ENCODE measurements around the gene CACNA2D2. TPM values are rescaled to one million over a fixed set of nuclear protein-coding genes. Genes with fewer than 3 reads are reported as not detected.

The CACNA2D2 gene
- total and polyA plus RNA-seq, 5 donors from 2014 or later, result 0.24 to 1.2 (median 0.29) TPM

DNA sequence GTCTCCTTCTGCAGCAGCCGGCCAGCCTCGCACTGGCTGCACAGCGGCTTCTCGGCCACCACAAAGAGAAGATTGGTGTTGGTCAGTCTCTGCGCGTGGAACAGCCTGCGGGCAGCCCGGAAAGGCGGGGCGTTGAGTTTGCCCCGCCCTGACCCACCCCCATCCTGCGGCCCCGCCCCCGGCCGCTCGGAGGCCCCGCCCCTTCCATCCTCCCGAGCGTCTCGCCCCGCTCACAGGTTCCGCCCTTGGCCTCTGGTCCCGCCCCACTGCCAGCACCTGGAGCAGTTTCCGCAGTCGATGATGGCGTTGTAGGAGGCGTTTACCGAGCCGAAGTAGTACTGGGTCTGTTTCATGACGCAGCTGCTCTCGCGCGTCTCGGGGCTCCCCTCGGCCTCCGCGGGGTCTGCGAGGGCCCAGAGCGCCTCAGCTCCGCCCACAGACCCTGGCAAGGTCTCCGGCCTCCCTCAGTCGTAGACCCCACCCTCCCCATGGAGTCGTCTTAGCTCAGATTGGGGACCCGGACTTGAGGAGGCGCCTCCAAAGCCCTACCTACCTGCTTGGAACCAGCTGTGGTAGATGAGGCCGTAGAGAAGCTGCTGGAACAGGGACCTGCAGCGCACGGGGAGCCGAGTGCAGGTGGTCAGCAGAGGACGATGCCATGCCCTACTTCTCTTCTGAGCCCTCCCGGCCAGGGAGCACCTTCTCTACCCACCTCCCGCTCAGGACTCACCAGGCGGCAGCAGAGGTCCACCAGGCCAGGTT, 138.2 kb downstream of the CACNA2D2 start:
- Mint-ChIP-seq H3K27ac (peak overlapping the region; percentile 60 to 98 (median 97)), H3K4me3 (peak overlapping the region; percentile 91 to 98 (median 94)), H3K4me1 (peaks cover 0 to 44% (median 5%) of the 10 kb centered on the region in 4 donors), H3K9me3 (no peaks in the 10 kb centered on the region), H3K36me3 (no peaks in the 10 kb centered on the region), H3K27me3 (no peaks in the 10 kb centered on the region)
- Histone ChIP-seq H3K4me3 (ENCODE audit: low read depth, low read length) (peak overlapping the region; percentile 77), H3K9me3 (ENCODE audit: control insufficient read depth in 2 of 2, low read length in 2 of 2) (no peaks in the 10 kb centered on the region), H3K27ac (ENCODE audit: insufficient read depth, low read length, poor library complexity, severe bottlenecking) (peak overlapping the region; percentile 85), H3K4me1 (ENCODE audit: control insufficient read depth, insufficient read depth, low read length, poor library complexity, severe bottlenecking) (peaks cover 34% of the 10 kb centered on the region), H3K36me3 (ENCODE audit: control insufficient read depth, insufficient read depth, low read length) (no peaks in the 10 kb centered on the region), H3K27me3 (ENCODE audit: control insufficient read depth, insufficient read depth, low read length) (no peaks in the 10 kb centered on the region)
- ATAC-seq (ENCODE audit: low read depth in 2 of 2) (peak; percentile 97 to 98), DNase-seq (peak; percentile 95 to 96 (median 95))

DNA sequence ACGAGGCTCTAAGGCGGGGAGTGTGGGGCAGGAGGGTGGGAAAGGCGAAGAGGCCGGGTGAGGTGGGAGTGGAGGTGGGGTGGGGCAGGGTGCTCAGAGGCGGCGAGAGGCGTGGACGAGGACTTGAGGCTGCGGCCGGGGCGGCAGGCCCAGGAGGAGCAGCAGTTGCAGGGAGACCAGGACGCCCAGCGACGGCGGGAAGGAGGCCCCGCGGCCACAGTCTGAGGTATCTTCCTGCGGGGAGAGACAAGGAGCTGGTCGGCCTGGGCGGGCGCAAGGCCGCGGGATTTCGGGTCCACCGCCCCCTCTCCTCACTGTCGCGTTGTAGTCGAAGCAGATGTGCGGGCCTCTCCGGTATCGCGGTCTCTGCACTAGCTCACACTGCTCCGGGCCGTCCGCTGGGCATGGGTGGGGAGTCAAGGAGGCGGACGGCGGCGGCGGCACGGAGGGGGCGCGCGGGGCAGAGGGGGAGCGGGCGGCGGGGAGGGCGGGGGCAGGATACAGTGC, 138.8 kb downstream of the CACNA2D2 start:
- Mint-ChIP-seq H3K36me3 (no peaks in the 10 kb centered on the region), H3K27me3 (no peaks in the 10 kb centered on the region), H3K4me3 (peak overlapping the region; percentile 71 to 98 (median 92)), H3K9me3 (no peaks in the 10 kb centered on the region), H3K4me1 (peaks cover 0 to 50% (median 5%) of the 10 kb centered on the region in 4 donors), H3K27ac (no peak overlapping the region)
- DNase-seq (no peak), ATAC-seq (ENCODE audit: low read depth in 2 of 2) (no peak)
- H3K27ac ChIP-seq (ENCODE audit: insufficient read depth, low read length, poor library complexity, severe bottlenecking), result no peak overlapping the region
- no peaks in the 10 kb centered on the region for H3K9me3 ChIP-seq (ENCODE audit: control insufficient read depth in 2 of 2, low read length in 2 of 2)
- H3K4me1 ChIP-seq (ENCODE audit: control insufficient read depth, insufficient read depth, low read length, poor library complexity, severe bottlenecking), result peaks cover 35% of the 10 kb centered on the region
- no peaks in the 10 kb centered on the region for H3K27me3 ChIP-seq (ENCODE audit: control insufficient read depth, insufficient read depth, low read length)
- H3K4me3 ChIP-seq (ENCODE audit: low read depth, low read length), result no peak overlapping the region
- no peaks in the 10 kb centered on the region for H3K36me3 ChIP-seq (ENCODE audit: control insufficient read depth, insufficient read depth, low read length)

DNA sequence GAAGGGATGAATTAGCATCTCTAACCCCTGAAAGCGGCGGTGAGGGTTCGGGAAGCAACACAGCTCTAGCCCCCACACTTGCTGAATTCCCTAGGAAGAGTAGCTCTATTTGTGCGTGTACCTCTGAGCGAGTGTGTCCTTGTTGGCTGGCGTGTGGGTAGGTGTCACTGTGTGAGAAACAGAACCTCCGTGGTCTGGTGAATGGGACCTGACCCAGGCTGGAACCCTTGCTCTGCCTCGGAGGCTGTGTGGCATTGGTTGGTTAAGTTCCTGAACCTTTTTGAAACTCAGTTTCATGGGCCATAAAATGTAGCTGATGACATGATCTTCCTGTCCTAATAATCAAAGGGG, 143.7 kb downstream of the CACNA2D2 start:
- H3K4me1 ChIP-seq (ENCODE audit: control insufficient read depth, insufficient read depth, low read length, poor library complexity, severe bottlenecking), result peaks cover 48% of the 10 kb centered on the region
- DNase-seq (no peak), ATAC-seq (ENCODE audit: low read depth in 2 of 2) (peak; percentile 0 to 1)
- H3K4me3 ChIP-seq (ENCODE audit: low read depth, low read length), result peak overlapping the region; percentile 71
- no peaks in the 10 kb centered on the region for H3K27me3 ChIP-seq (ENCODE audit: control insufficient read depth, insufficient read depth, low read length)
- H3K36me3 ChIP-seq (ENCODE audit: control insufficient read depth, insufficient read depth, low read length), result peaks cover 17% of the 10 kb centered on the region
- Mint-ChIP-seq H3K9me3 (no peaks in the 10 kb centered on the region), H3K27ac (peak overlapping the region; percentile 93 to 98 (median 98)), H3K4me1 (peaks cover 0 to 57% (median 30%) of the 10 kb centered on the region in 4 donors), H3K36me3 (peaks cover 10% of the 10 kb centered on the region), H3K4me3 (peak overlapping the region; percentile 93 to 99 (median 98)), H3K27me3 (no peaks in the 10 kb centered on the region)
- H3K27ac ChIP-seq (ENCODE audit: insufficient read depth, low read length, poor library complexity, severe bottlenecking), result no peak overlapping the region
- no peaks in the 10 kb centered on the region for H3K9me3 ChIP-seq (ENCODE audit: control insufficient read depth in 2 of 2, low read length in 2 of 2)

DNA sequence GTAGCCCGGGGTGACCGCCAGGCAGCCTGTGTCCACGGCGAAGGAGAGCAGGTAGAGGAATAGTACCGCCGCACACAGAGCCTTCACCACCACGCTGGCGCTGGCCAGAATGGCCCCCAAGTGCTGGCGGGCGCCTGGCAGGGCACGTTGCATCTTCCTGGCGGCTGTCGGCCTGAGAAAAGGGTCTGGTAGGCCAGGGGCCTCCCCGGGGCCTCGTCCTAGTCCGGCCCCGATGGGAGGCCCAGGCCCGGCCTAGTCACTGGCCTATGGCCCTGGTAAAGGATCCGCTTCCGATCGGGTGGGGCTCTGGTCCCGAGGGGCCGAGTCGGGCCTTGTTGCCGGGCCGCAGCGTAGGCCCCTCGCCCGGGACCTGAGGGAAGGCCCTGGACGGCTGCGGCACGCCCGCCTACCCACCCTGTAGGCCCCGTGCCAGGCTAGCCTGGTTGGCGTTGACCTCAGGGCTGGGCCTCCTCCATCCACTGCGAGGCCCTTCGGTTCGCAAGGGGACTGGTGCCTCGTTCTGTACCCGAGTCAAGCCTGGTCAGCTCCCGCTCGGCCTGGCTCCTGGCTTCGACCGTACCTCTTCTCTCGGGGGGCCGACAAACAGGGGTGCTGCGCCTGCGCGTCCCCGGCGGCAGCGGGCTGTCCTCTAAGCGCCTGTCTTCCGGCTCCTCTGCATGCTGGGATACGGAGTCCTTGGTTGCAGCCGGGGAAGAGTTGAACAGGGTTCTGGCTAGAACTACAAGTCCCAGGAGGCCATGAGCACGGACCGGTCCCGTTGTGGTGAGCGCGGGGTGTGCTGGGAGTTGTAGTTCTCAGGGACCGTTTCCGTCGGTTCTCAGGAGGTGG, 144.3 kb downstream of the CACNA2D2 start, which contains the start of gene TMEM115:
TMEM115 (minus strand) TSS at position 611 of the 849 bp plus-strand sequence; CDS start at position 153, 458 bp downstream.
- H3K27me3 ChIP-seq (ENCODE audit: control insufficient read depth, insufficient read depth, low read length), result no peaks in the 10 kb centered on the region
- H3K27me3 Mint-ChIP-seq, result no peaks in the 10 kb centered on the region
- H3K4me1 ChIP-seq (ENCODE audit: control insufficient read depth, insufficient read depth, low read length, poor library complexity, severe bottlenecking), result peaks cover 42% of the 10 kb centered on the region
- no peaks in the 10 kb centered on the region for H3K9me3 ChIP-seq (ENCODE audit: control insufficient read depth in 2 of 2, low read length in 2 of 2)
- no peaks in the 10 kb centered on the region for H3K9me3 Mint-ChIP-seq
- H3K27ac ChIP-seq (ENCODE audit: insufficient read depth, low read length, poor library complexity, severe bottlenecking), result peak within 1 kb of the TSS; percentile 77
- peaks cover 15% of the 10 kb centered on the region for H3K36me3 Mint-ChIP-seq
- peak within 1 kb of the TSS; percentile 93 to 99 (median 98) for H3K4me3 Mint-ChIP-seq
- ATAC-seq (ENCODE audit: low read depth in 2 of 2) (peak; percentile 100), DNase-seq (peak; percentile 96 to 98 (median 96))
- H3K4me1 Mint-ChIP-seq, result peaks cover 0 to 60% (median 32%) of the 10 kb centered on the region in 4 donors
- H3K27ac Mint-ChIP-seq, result peak within 1 kb of the TSS; percentile 93 to 98 (median 98)
- H3K36me3 ChIP-seq (ENCODE audit: control insufficient read depth, insufficient read depth, low read length), result peaks cover 23% of the 10 kb centered on the region
- H3K4me3 ChIP-seq (ENCODE audit: low read depth, low read length), result peak within 1 kb of the TSS; percentile 71

DNA sequence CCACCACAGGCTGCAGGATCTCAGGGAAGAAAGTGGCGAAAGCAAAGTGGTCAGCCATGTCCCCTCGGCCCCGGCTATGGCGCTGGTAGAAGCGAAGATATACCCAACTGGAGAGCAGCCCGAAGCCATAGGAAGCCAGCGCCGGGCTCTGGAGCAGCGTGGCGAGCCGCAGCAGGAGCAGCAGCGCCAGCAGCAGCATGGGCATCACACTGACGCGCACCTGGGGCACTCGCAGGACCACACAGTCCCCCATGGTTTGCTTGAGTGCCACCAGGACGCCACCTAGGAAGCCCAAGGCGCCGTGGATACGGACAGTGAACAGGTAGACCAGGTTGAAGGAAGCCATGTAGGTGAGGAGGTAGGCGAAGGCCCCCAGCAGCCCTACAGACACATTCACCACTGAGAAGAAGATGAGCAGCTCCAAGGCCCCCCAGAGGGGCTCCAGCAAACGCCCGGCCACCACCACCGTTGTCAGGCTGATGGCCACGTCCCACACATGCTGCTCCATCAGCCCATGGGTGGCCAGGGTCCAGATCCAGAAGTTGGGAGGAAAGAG, 145.0 kb downstream of the CACNA2D2 start:
- no peaks in the 10 kb centered on the region for H3K27me3 Mint-ChIP-seq
- ATAC-seq (ENCODE audit: low read depth in 2 of 2), result no peak

DNA sequence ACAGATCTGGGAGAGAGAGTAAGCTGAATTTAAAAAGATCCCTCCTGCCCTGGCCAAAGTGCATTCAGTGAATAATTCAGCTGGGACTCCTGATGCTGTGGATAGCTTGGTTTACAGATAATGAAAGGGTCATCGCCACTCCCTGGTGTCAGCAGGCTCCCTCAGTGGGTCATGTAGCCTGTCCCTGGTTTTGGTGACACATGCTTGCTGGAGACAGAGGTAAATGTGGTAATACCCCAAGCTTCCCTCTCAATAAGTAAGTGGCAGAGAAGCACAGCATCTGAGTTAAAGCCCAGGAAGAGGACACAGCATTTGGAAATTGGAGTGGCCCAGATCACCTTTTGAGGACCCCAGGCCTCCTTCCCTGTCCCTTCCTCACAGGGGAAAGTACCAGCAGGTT, 146.0 kb downstream of the CACNA2D2 start:
- H3K27ac Mint-ChIP-seq, result peak overlapping the region in 1 of 3 donors; percentile 78
- peaks cover 19% of the 10 kb centered on the region for H3K36me3 Mint-ChIP-seq

More for the DNA sequence above, 145.0 kb downstream of the CACNA2D2 start:
- Histone ChIP-seq H3K27me3 (ENCODE audit: control insufficient read depth, insufficient read depth, low read length) (no peaks in the 10 kb centered on the region), H3K4me3 (ENCODE audit: low read depth, low read length) (peak overlapping the region; percentile 71), H3K27ac (ENCODE audit: insufficient read depth, low read length, poor library complexity, severe bottlenecking) (peak overlapping the region; percentile 77), H3K4me1 (ENCODE audit: control insufficient read depth, insufficient read depth, low read length, poor library complexity, severe bottlenecking) (peaks cover 40% of the 10 kb centered on the region), H3K9me3 (ENCODE audit: control insufficient read depth in 2 of 2, low read length in 2 of 2) (no peaks in the 10 kb centered on the region), H3K36me3 (ENCODE audit: control insufficient read depth, insufficient read depth, low read length) (peaks cover 30% of the 10 kb centered on the region)
- H3K4me3 Mint-ChIP-seq, result peak overlapping the region; percentile 90 to 99 (median 94)
- DNase-seq, result no peak
- H3K27ac Mint-ChIP-seq, result peak overlapping the region; percentile 63 to 86 (median 84)
- no peaks in the 10 kb centered on the region for H3K9me3 Mint-ChIP-seq
- peaks cover 16% of the 10 kb centered on the region for H3K36me3 Mint-ChIP-seq
- H3K4me1 Mint-ChIP-seq, result peaks cover 0 to 59% (median 33%) of the 10 kb centered on the region in 4 donors

DNA sequence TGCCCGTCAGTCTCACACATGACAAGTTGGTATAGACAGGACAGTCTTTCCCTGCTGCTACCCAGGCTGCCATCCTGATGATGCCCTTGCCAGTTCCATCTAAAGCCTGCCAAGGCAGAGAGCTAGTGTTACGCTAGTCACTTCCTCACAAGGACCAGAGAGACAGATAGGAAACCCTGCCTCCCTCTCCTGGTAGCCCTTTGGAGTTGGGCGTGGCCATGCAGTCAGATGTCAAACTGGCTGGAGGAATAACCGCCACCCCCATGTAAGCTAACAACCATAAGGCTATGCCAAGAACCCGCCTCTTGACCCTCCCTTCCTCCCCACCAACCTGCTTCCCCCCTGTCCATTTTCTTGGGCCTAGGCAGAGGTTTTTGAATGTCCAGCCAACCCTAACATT, 146.9 kb downstream of the CACNA2D2 start:
- peak overlapping the region; percentile 26 to 78 (median 54) for H3K27ac Mint-ChIP-seq
- peak overlapping the region; percentile 71 for H3K4me3 ChIP-seq (ENCODE audit: low read depth, low read length)
- DNase-seq, result no peak
- peak overlapping the region; percentile 90 to 99 (median 94) for H3K4me3 Mint-ChIP-seq
- peaks cover 44% of the 10 kb centered on the region for H3K4me1 ChIP-seq (ENCODE audit: control insufficient read depth, insufficient read depth, low read length, poor library complexity, severe bottlenecking)
- peaks cover 0 to 71% (median 35%) of the 10 kb centered on the region in 4 donors for H3K4me1 Mint-ChIP-seq
- no peaks in the 10 kb centered on the region for H3K9me3 ChIP-seq (ENCODE audit: control insufficient read depth in 2 of 2, low read length in 2 of 2)
- H3K27me3 ChIP-seq (ENCODE audit: control insufficient read depth, insufficient read depth, low read length), result no peaks in the 10 kb centered on the region
- peaks cover 19% of the 10 kb centered on the region for H3K36me3 Mint-ChIP-seq
- peaks cover 40% of the 10 kb centered on the region for H3K36me3 ChIP-seq (ENCODE audit: control insufficient read depth, insufficient read depth, low read length)
- H3K9me3 Mint-ChIP-seq, result no peaks in the 10 kb centered on the region
- H3K27ac ChIP-seq (ENCODE audit: insufficient read depth, low read length, poor library complexity, severe bottlenecking), result no peak overlapping the region
- no peak for ATAC-seq (ENCODE audit: low read depth in 2 of 2)
- no peaks in the 10 kb centered on the region for H3K27me3 Mint-ChIP-seq

More for the DNA sequence above, 146.0 kb downstream of the CACNA2D2 start:
- Histone ChIP-seq H3K4me1 (ENCODE audit: control insufficient read depth, insufficient read depth, low read length, poor library complexity, severe bottlenecking) (peaks cover 40% of the 10 kb centered on the region), H3K4me3 (ENCODE audit: low read depth, low read length) (peak overlapping the region; percentile 71), H3K27ac (ENCODE audit: insufficient read depth, low read length, poor library complexity, severe bottlenecking) (no peak overlapping the region), H3K27me3 (ENCODE audit: control insufficient read depth, insufficient read depth, low read length) (no peaks in the 10 kb centered on the region), H3K36me3 (ENCODE audit: control insufficient read depth, insufficient read depth, low read length) (peaks cover 40% of the 10 kb centered on the region), H3K9me3 (ENCODE audit: control insufficient read depth in 2 of 2, low read length in 2 of 2) (no peaks in the 10 kb centered on the region)
- ATAC-seq (ENCODE audit: low read depth in 2 of 2) (no peak), DNase-seq (no peak)
- Mint-ChIP-seq H3K4me1 (peaks cover 0 to 64% (median 35%) of the 10 kb centered on the region in 4 donors), H3K27me3 (no peaks in the 10 kb centered on the region), H3K9me3 (no peaks in the 10 kb centered on the region), H3K4me3 (peak overlapping the region; percentile 90 to 99 (median 94))
